ENCODE data around the gene CHCHD1. TPM values are rescaled to one million over a fixed set of nuclear protein-coding genes. Genes with fewer than 3 reads are reported as not detected.

Gene CHCHD1
- total and polyA plus RNA-seq, 3 experiments from 2014 or later = 35.8 to 52.6 (median 37.2) TPM

- CTCF ChIA-PET = interaction anchor here (3.8 kb wide), 1 partner anchor 42 kb away, joined by 11 read pairs; a partner anchor contains a TSS
- Histone ChIP-seq H3K4me1 (ENCODE audit: insufficient read depth, low read length) (peaks cover 8% of the 10 kb centered on the region), H3K9me3 (ENCODE audit: low read length) (no peaks in the 10 kb centered on the region), H3K27me3 (ENCODE audit: insufficient read depth, low read length, poor library complexity, severe bottlenecking) (no peaks in the 10 kb centered on the region), H3K4me3 (ENCODE audit: low read length) (no peak overlapping the region), H3K36me3 (ENCODE audit: insufficient read depth, low read length) (peaks cover 5% of the 10 kb centered on the region), H3K27ac (ENCODE audit: low read depth, low read length) (no peak overlapping the region)
- POLR2A ChIA-PET = no interaction called here
- Mint-ChIP-seq H3K27ac (peak overlapping the region in 1 of 8 donors; percentile 36), H3K36me3 (peaks cover 0 to 70% (median 12%) of the 10 kb centered on the region in 3 donors), H3K9me3 (peaks cover 0 to 4% (median 0%) of the 10 kb centered on the region in 5 donors), H3K4me1 (peaks cover 11 to 17% (median 13%) of the 10 kb centered on the region in 3 donors), H3K4me3 (no peak overlapping the region), H3K27me3 (no peaks in the 10 kb centered on the region)
- DNase-seq = no peak
These were observed 32.5 kb downstream of the CHCHD1 start for GRCh38 chr10:73814276-73814895.

- no peaks in the 10 kb centered on the region for H3K27me3 Mint-ChIP-seq
- Histone ChIP-seq H3K27ac (ENCODE audit: low read depth, low read length) (peak overlapping the region; percentile 17), H3K36me3 (ENCODE audit: insufficient read depth, low read length) (peaks cover 9% of the 10 kb centered on the region), H3K4me1 (ENCODE audit: insufficient read depth, low read length) (peaks cover under 1% of the 10 kb centered on the region), H3K27me3 (ENCODE audit: insufficient read depth, low read length, poor library complexity, severe bottlenecking) (no peaks in the 10 kb centered on the region), H3K9me3 (ENCODE audit: low read length) (no peaks in the 10 kb centered on the region), H3K4me3 (ENCODE audit: low read length) (no peak overlapping the region)
- peaks cover 0 to 4% (median 0%) of the 10 kb centered on the region in 5 donors for H3K9me3 Mint-ChIP-seq
- no peak for DNase-seq
- peaks cover 6 to 10% (median 7%) of the 10 kb centered on the region in 3 donors for H3K4me1 Mint-ChIP-seq
- peak overlapping the region in 2 of 8 donors; percentile 41 to 50 for H3K27ac Mint-ChIP-seq
- peaks cover 0 to 70% (median 12%) of the 10 kb centered on the region in 3 donors for H3K36me3 Mint-ChIP-seq
- POLR2A ChIA-PET = no interaction called here
- CTCF ChIA-PET = interaction anchor here (0.8 to 3.8 kb wide), 3 partner anchors 43 to 85 kb away, joined by 3 to 11 read pairs (median 3); a partner anchor contains a TSS
- no peak overlapping the region for H3K4me3 Mint-ChIP-seq
These were observed 33.3 kb downstream of the CHCHD1 start for GRCh38 chr10:73814896-73815718.

GRCh38 chr10:73815719-73816030 is 33.8 kb downstream of the CHCHD1 start:
- Mint-ChIP-seq H3K4me1 (peaks cover under 1 to 4% (median 2%) of the 10 kb centered on the region in 3 donors), H3K4me3 (no peak overlapping the region), H3K9me3 (peaks cover 0 to 4% (median 0%) of the 10 kb centered on the region in 5 donors), H3K36me3 (peaks cover 0 to 67% (median 12%) of the 10 kb centered on the region in 3 donors), H3K27me3 (no peaks in the 10 kb centered on the region), H3K27ac (peak overlapping the region in 3 of 8 donors; percentile 23 to 41 (median 29))
- H3K27ac ChIP-seq (ENCODE audit: low read depth, low read length) = peak overlapping the region; percentile 17
- no peaks in the 10 kb centered on the region for H3K27me3 ChIP-seq (ENCODE audit: insufficient read depth, low read length, poor library complexity, severe bottlenecking)
- H3K9me3 ChIP-seq (ENCODE audit: low read length) = no peaks in the 10 kb centered on the region
- CTCF ChIA-PET = interaction anchor here (0.8 to 3.8 kb wide), 3 partner anchors 44 to 86 kb away, joined by 3 to 11 read pairs (median 3); a partner anchor contains a TSS
- POLR2A ChIA-PET = no interaction called here
- peaks cover 9% of the 10 kb centered on the region for H3K36me3 ChIP-seq (ENCODE audit: insufficient read depth, low read length)
- DNase-seq = no peak
- no peaks in the 10 kb centered on the region for H3K4me1 ChIP-seq (ENCODE audit: insufficient read depth, low read length)
- H3K4me3 ChIP-seq (ENCODE audit: low read length) = no peak overlapping the region

GRCh38 chr10:73816917-73817729 is 35.3 kb downstream of the CHCHD1 start:
- CTCF ChIA-PET = interaction anchor here (3.8 kb wide), 1 partner anchor 45 kb away, joined by 11 read pairs; a partner anchor contains a TSS
- H3K4me3 Mint-ChIP-seq = no peak overlapping the region

DNA sequence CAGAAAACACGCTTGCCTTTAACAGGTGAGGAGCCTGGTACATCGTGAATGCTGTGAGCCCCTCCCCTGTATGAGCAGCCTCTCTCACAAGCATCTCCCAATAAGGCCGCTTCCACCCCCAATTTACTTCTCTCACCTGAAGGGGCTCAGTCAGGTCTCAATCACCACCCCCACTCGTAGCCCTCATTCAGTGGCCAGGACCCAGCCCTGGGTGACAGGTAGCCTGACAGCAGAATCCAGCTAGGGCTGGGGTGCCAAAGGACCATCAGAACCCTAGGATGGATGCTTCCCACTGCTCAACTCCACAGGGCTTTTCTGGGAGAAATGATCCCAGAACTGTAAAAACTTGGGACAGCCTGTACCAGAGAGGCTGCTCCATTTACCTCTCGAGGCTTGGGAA is 36.0 kb downstream of the CHCHD1 start:
- Mint-ChIP-seq H3K9me3 (no peaks in the 10 kb centered on the region), H3K36me3 (peaks cover 0 to 81% (median 14%) of the 10 kb centered on the region in 3 donors), H3K4me1 (peaks cover 0 to 4% (median 1%) of the 10 kb centered on the region in 3 donors), H3K4me3 (no peak overlapping the region), H3K27ac (peak overlapping the region in 3 of 8 donors; percentile 5 to 38 (median 29)), H3K27me3 (peaks cover 0 to 2% of the 10 kb centered on the region in 2 donors)
- ChIA-PET CTCF (interaction anchor here (0.6 kb wide), 1 partner anchor 32 kb away, joined by 3 read pairs; no protein-coding TSS in a partner anchor), POLR2A (no interaction called here)
- no peak for DNase-seq
- Histone ChIP-seq H3K36me3 (ENCODE audit: insufficient read depth, low read length) (peaks cover 9% of the 10 kb centered on the region), H3K27me3 (ENCODE audit: insufficient read depth, low read length, poor library complexity, severe bottlenecking) (no peaks in the 10 kb centered on the region), H3K27ac (ENCODE audit: low read depth, low read length) (no peak overlapping the region), H3K4me1 (ENCODE audit: insufficient read depth, low read length) (no peaks in the 10 kb centered on the region), H3K4me3 (ENCODE audit: low read length) (no peak overlapping the region), H3K9me3 (ENCODE audit: low read length) (no peaks in the 10 kb centered on the region)

More at GRCh38 chr10:73816917-73817729, 35.3 kb downstream of the CHCHD1 start:
- Histone ChIP-seq H3K36me3 (ENCODE audit: insufficient read depth, low read length) (peaks cover 9% of the 10 kb centered on the region), H3K4me3 (ENCODE audit: low read length) (no peak overlapping the region), H3K27ac (ENCODE audit: low read depth, low read length) (peak overlapping the region; percentile 19), H3K27me3 (ENCODE audit: insufficient read depth, low read length, poor library complexity, severe bottlenecking) (no peaks in the 10 kb centered on the region), H3K4me1 (ENCODE audit: insufficient read depth, low read length) (no peaks in the 10 kb centered on the region), H3K9me3 (ENCODE audit: low read length) (no peaks in the 10 kb centered on the region)
- POLR2A ChIA-PET = no interaction called here
- DNase-seq = no peak
- peaks cover 0 to 4% (median 0%) of the 10 kb centered on the region in 5 donors for H3K9me3 Mint-ChIP-seq
- H3K4me1 Mint-ChIP-seq = peaks cover 0 to 4% (median 1%) of the 10 kb centered on the region in 3 donors
- H3K27me3 Mint-ChIP-seq = peaks cover 0 to 2% of the 10 kb centered on the region in 2 donors
- H3K36me3 Mint-ChIP-seq = peaks cover 0 to 77% (median 12%) of the 10 kb centered on the region in 3 donors
- H3K27ac Mint-ChIP-seq = peak overlapping the region in 4 of 8 donors; percentile 5 to 43 (median 23)

DNA sequence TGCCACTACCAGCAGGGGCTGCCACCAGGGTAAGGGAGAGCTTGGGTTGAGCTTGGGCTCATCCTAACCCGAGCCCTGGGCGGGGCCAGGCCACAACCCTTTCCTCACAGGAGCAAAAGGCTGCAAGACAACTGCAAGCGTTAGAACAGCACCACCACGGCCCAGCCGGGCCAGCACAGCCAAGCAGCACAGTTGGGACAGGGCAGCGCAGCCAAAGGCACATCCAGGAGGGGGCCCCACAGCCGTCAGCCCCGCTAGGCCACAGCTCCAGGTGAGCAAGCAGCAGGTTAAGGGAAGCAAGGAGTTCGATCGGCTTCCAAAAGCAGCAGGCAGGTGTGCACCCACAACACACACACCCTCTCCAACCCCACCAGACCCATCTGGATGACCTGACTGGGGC is 36.6 kb downstream of the CHCHD1 start:
- ChIA-PET CTCF (no interaction called here), POLR2A (no interaction called here)
- no peak overlapping the region for H3K27ac ChIP-seq (ENCODE audit: low read depth, low read length)
- Mint-ChIP-seq H3K4me3 (no peak overlapping the region), H3K27ac (no peak overlapping the region), H3K27me3 (peaks cover 0 to 2% of the 10 kb centered on the region in 2 donors), H3K36me3 (peaks cover 0 to 78% (median 14%) of the 10 kb centered on the region in 3 donors), H3K9me3 (no peaks in the 10 kb centered on the region), H3K4me1 (peaks cover 0 to 4% (median 1%) of the 10 kb centered on the region in 3 donors)
- H3K27me3 ChIP-seq (ENCODE audit: insufficient read depth, low read length, poor library complexity, severe bottlenecking) = no peaks in the 10 kb centered on the region
- H3K4me1 ChIP-seq (ENCODE audit: insufficient read depth, low read length) = no peaks in the 10 kb centered on the region
- H3K36me3 ChIP-seq (ENCODE audit: insufficient read depth, low read length) = peaks cover 13% of the 10 kb centered on the region
- H3K9me3 ChIP-seq (ENCODE audit: low read length) = no peaks in the 10 kb centered on the region
- DNase-seq = no peak
- H3K4me3 ChIP-seq (ENCODE audit: low read length) = no peak overlapping the region

GRCh38 chr10:73819081-73819480 is 37.2 kb downstream of the CHCHD1 start:
- Histone ChIP-seq H3K36me3 (ENCODE audit: insufficient read depth, low read length) (peaks cover 19% of the 10 kb centered on the region), H3K4me3 (ENCODE audit: low read length) (no peak overlapping the region), H3K27ac (ENCODE audit: low read depth, low read length) (no peak overlapping the region), H3K9me3 (ENCODE audit: low read length) (no peaks in the 10 kb centered on the region), H3K27me3 (ENCODE audit: insufficient read depth, low read length, poor library complexity, severe bottlenecking) (no peaks in the 10 kb centered on the region), H3K4me1 (ENCODE audit: insufficient read depth, low read length) (no peaks in the 10 kb centered on the region)
- no peak overlapping the region for H3K4me3 Mint-ChIP-seq
- H3K4me1 Mint-ChIP-seq = peaks cover 0 to 1% (median 0%) of the 10 kb centered on the region in 3 donors
- H3K27ac Mint-ChIP-seq = peak overlapping the region in 3 of 8 donors; percentile 17 to 82 (median 77)
- no peaks in the 10 kb centered on the region for H3K9me3 Mint-ChIP-seq
- DNase-seq = no peak
- POLR2A ChIA-PET = no interaction called here
- peaks cover 0 to 79% (median 11%) of the 10 kb centered on the region in 3 donors for H3K36me3 Mint-ChIP-seq
- CTCF ChIA-PET = interaction anchor here (1.4 kb wide), 1 partner anchor 9 kb away, joined by 3 read pairs; no protein-coding TSS in a partner anchor
- peaks cover 0 to 2% of the 10 kb centered on the region in 2 donors for H3K27me3 Mint-ChIP-seq

Measured in CD8-positive, alpha-beta memory T cell (primary cell).